Epithelial cell of proximal tubule (primary cell): ENCODE measurements around the gene TPRG1L. TPM values are rescaled to one million over a fixed set of nuclear protein-coding genes. Genes with fewer than 3 reads are reported as not detected.
"Not testable (repeated sequence)": the region's sequence is repeated elsewhere in the genome, so short reads cannot be mapped to it uniquely, and the experiment has no call there.

Source experiments
- DNase-seq: peaks from one replicate; pipeline ENCODE4 v3.0.0-alpha.2; 2011; ENCODE audit warnings: low read depth
- H3K4me3 ChIP-seq: 2 replicates; pipeline ENCODE4 v1.5.1; 2011; ENCODE audit warnings: low read depth, mild to moderate bottlenecking, low read length
- total RNA-seq: library from RNA; depleted of rRNA; stranded (reverse); fragments of >200 nt; gene quantifications from 2 replicates; pipeline ENCODE4 v1.2.3, GENCODE V29; 2015
- TF ChIP-seq, protein P1 (sequence below): conservative IDR thresholded peaks from 2 replicates; pipeline ENCODE4 v1.5.1; 2012; ENCODE audit warnings: low read depth, mild to moderate bottlenecking, low read length

Gene TPRG1L
- 8.1 and 12.4 TPM in 2 replicates for total RNA-seq

DNA sequence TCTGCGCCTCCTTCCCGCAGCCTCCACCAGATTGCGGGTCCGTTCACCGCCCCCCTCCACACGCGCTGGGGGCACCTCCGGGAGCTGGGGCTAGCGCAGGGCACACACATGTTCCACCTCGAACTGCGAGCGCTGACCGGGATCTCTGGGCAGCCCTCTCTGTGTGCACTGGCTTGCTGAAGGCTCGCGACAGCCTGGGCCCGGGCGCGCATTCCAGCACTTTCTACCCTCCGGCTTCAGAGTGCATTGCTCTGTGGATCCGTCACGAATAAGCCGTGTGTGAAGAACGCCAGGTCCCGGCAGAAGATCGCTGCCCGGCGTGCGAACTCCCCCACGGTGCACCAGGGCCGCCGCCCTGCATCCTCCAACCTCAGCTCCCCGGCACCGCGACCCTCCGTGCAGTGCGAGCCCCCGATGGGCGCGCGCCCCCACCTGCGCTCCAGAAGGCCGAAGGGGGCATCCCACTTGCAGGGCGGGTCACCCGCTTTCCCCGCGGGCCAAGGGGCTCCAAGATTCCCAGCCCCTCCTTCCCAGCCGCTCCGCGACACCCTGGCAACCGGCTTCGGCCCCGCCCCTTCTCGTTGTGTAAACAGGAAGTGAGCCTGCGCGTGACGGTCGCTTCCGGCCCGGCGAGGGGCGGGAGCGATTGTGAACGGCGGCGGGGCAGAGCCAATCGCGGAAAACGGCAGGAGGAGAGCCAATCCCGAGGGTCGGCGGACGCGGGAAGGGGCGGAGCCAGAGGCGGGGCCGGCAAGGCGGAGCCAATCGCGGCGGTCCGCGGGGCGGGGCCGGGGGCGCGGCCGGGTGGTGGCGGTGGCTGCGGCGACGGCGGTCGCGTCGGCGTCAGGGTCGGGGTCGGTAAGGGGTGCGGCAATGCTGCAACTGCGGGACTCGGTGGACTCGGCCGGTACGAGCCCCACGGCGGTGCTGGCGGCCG lies at the start of gene TPRG1L:
Gene TPRG1L, plus strand, starts transcription at position 816 of the 937 bp plus-strand sequence. Its CDS starts 58 bp downstream, at position 874.
- TF ChIP-seq, protein P1, sequence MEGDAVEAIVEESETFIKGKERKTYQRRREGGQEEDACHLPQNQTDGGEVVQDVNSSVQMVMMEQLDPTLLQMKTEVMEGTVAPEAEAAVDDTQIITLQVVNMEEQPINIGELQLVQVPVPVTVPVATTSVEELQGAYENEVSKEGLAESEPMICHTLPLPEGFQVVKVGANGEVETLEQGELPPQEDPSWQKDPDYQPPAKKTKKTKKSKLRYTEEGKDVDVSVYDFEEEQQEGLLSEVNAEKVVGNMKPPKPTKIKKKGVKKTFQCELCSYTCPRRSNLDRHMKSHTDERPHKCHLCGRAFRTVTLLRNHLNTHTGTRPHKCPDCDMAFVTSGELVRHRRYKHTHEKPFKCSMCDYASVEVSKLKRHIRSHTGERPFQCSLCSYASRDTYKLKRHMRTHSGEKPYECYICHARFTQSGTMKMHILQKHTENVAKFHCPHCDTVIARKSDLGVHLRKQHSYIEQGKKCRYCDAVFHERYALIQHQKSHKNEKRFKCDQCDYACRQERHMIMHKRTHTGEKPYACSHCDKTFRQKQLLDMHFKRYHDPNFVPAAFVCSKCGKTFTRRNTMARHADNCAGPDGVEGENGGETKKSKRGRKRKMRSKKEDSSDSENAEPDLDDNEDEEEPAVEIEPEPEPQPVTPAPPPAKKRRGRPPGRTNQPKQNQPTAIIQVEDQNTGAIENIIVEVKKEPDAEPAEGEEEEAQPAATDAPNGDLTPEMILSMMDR, result no peak
- peak; percentile 39 for DNase-seq
- H3K4me3 ChIP-seq, result peak within 1 kb of the TSS; percentile 97

- not testable (repeated sequence) for DNase-seq
Observed at GRCh38 chr1:3575515-3575914, 49.3 kb upstream of the TPRG1L start.

DNA sequence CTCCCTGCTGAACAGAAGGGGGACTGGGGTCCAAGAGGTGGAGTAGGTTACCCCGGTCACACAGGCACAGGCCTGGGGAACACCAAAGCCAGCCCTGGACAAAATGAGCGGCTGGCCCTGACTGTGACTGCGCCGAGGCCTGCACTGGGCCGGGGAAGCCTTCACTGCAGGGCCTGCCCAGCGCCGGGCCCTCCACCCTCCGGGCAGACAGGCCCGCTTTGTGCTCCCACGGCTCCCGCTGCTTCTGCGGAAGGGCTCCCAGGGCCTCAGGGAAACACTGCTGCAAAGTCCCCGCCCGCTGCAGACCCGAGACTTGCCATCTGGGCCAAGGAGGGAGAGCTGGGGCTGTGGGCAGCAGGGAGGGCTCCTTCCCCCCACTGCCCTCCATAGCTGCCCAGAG lies 48.8 kb upstream of the TPRG1L start:
- H3K4me3 ChIP-seq, result no peak overlapping the region
- TF ChIP-seq, protein P1, result no peak
- DNase-seq, result no peak

More at GRCh38 chr1:3575515-3575914, 49.3 kb upstream of the TPRG1L start:
- H3K4me3 ChIP-seq, result not testable (repeated sequence)

- TF ChIP-seq, protein P1, result no peak
- H3K4me3 ChIP-seq, result no peak overlapping the region
- DNase-seq, result no peak
Observed at GRCh38 chr1:3577300-3577699, 47.5 kb upstream of the TPRG1L start.

- no peak overlapping the region for H3K4me3 ChIP-seq
- TF ChIP-seq, protein P1, result no peak
- no peak for DNase-seq
Observed at GRCh38 chr1:3577711-3578432, 46.9 kb upstream of the TPRG1L start.

- H3K4me3 ChIP-seq, result no peak overlapping the region
- DNase-seq, result no peak
- TF ChIP-seq, protein P1, result no peak
Observed at GRCh38 chr1:3578433-3578805, 46.4 kb upstream of the TPRG1L start.

GRCh38 chr1:3578906-3579305 lies 45.9 kb upstream of the TPRG1L start:
- TF ChIP-seq, protein P1, result no peak
- no peak for DNase-seq

More at GRCh38 chr1:3578906-3579305, 45.9 kb upstream of the TPRG1L start:
- H3K4me3 ChIP-seq, result no peak overlapping the region
